ENCODE measurements around the gene CDK18. TPM values are rescaled to one million over a fixed set of nuclear protein-coding genes. Genes with fewer than 3 reads are reported as not detected.

Gene CDK18
- total and polyA plus RNA-seq, 9 of the 15 experiments (the other 6 are each of a cell fraction or from before 2014, with no cell fraction given), result 0.05 to 0.69 (median 0.17) TPM; not detected in 2

DNA sequence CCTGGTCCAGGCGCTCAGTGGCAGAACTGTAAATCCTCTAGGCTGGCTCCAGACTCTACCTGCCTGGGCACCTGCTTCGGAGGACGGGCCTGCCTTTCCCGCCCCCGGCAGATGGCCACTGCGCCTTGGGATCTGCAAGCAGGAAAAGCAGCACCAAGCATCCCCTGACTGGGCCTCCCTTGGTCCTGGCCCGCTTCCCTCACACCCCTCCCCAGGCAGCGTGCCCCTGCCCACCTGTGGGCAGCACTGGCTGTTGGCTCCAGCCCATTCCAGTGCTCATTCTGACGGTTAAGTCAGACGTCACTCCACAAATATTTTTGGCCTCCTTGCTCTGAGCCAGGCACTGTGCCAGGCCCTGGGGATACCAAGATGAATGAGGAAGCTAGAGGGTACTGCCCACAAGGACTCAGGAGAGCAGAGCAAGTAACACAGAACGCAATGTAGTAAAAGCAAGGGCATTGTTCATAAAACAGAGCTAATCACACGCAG, 26.7 kb upstream of the CDK18 start:
- Histone ChIP-seq H4K20me1 (replicated peaks; ENCODE audit: control insufficient read depth, insufficient read depth, low read length) (peaks cover 16% of the 10 kb centered on the region), H3K9me3 (replicated peaks; ENCODE audit: control insufficient read depth, insufficient read depth, low read depth, low read length) (peaks cover 4% of the 10 kb centered on the region; the same call in 1 of the 2 replicates), H3K4me1 (replicated peaks in 1 of 2; ENCODE audit: control insufficient read depth in 2 of 2, insufficient read depth in 2 of 2, low read length in 2 of 2) (peaks cover 0 to 4% of the 10 kb centered on the region in 2 experiments; a peak in 1 of 5 replicates), H3K79me2 (ENCODE audit: control insufficient read depth, insufficient read depth, low read length) (no peaks in the 10 kb centered on the region), H3K4me3 (no peak overlapping the region), H3K27ac (ENCODE audit: extremely low read depth, low read depth, low read length) (no peak overlapping the region), H3K36me3 (ENCODE audit: control insufficient read depth, insufficient read depth, low read length) (no peaks in the 10 kb centered on the region), H2AFZ (ENCODE audit: low read depth, low read length) (no peak overlapping the region), H3K4me2 (ENCODE audit: insufficient read depth, low read length) (no peak overlapping the region), H3K27me3 (ENCODE audit: control insufficient read depth in 2 of 2, insufficient read depth in 2 of 2, low read length in 2 of 2) (peaks cover 20 to 46% of the 10 kb centered on the region in 2 experiments), H3K9ac (ENCODE audit: insufficient read depth in 1 of 2, low read depth in 2 of 2, low read length in 2 of 2) (no peak overlapping the region), H3K9me1 (ENCODE audit: control insufficient read depth, insufficient read depth, low read length) (no peaks in the 10 kb centered on the region)
- in situ Hi-C loops (cut with MboI) (no loop called here), intact Hi-C loops (cut with micrococcal nuclease) (no loop called here)
- no peak for DNase-seq (ENCODE audit: extremely low read depth in 1 of 4, low spot score in 3 of 4)
- 2% methylated on average over 12 of the region's 12 CpGs for WGBS (ENCODE audit: insufficient coverage, low coverage, missing lambda C conversion rate)
- no peak for FAIRE-seq
- BruUV-seq (replicated peaks), result no TSS peak
- ChIA-PET CTCF (ENCODE audit: low intra/inter-chr PET ratio) (no interaction called here), POLR2A (interaction anchor here (0.6 to 0.7 kb wide), 4 partner anchors 11 to 627 kb away, joined by 3 to 5 read pairs (median 3); no protein-coding TSS in a partner anchor)
- no peak for TF ChIP-seq XRCC3 (IDR thresholded peaks at IDR 0.05)
- TF ChIP-seq GTF2E2 (tag; IDR thresholded peaks at IDR 0.05), result no peak
- TF ChIP-seq CC2D1A (IDR thresholded peaks at IDR 0.05), result no peak
- no peak for TF ChIP-seq ZNF217 (CRISPR knock-in tag; IDR thresholded peaks at IDR 0.05)
- no peak for TF ChIP-seq RAD51 (IDR thresholded peaks at IDR 0.05; ENCODE audit: borderline replicate concordance, low read depth)
- no peak for TF ChIP-seq ZNF282 (CRISPR knock-in tag; IDR thresholded peaks at IDR 0.05)
- no peak for TF ChIP-seq GABPB2 (CRISPR knock-in tag; conservative IDR thresholded peaks at IDR 0.05)
- TF ChIP-seq ATF7 (IDR thresholded peaks at IDR 0.05), result no peak
- no peak for TF ChIP-seq MXI1 (IDR thresholded peaks at IDR 0.05; ENCODE audit: low read depth, low read length)
- TF ChIP-seq, protein P1, sequence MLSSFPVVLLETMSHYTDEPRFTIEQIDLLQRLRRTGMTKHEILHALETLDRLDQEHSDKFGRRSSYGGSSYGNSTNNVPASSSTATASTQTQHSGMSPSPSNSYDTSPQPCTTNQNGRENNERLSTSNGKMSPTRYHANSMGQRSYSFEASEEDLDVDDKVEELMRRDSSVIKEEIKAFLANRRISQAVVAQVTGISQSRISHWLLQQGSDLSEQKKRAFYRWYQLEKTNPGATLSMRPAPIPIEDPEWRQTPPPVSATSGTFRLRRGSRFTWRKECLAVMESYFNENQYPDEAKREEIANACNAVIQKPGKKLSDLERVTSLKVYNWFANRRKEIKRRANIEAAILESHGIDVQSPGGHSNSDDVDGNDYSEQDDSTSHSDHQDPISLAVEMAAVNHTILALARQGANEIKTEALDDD (IDR thresholded peaks at IDR 0.05), result no peak
- TF ChIP-seq, protein P2, sequence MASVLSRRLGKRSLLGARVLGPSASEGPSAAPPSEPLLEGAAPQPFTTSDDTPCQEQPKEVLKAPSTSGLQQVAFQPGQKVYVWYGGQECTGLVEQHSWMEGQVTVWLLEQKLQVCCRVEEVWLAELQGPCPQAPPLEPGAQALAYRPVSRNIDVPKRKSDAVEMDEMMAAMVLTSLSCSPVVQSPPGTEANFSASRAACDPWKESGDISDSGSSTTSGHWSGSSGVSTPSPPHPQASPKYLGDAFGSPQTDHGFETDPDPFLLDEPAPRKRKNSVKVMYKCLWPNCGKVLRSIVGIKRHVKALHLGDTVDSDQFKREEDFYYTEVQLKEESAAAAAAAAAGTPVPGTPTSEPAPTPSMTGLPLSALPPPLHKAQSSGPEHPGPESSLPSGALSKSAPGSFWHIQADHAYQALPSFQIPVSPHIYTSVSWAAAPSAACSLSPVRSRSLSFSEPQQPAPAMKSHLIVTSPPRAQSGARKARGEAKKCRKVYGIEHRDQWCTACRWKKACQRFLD (CRISPR knock-in tag; IDR thresholded peaks at IDR 0.05), result no peak
- TF ChIP-seq ZNF3 (CRISPR knock-in tag; IDR thresholded peaks at IDR 0.05), result no peak
- ATAC-seq, result no peak
